GM23338 (cell line): ENCODE measurements around the gene ZNF549.

Source experiments
- CREB1 ChIP-seq: fragments of 250-450 bp; sonication (Bioruptor Pico); IDR thresholded peaks from 2 replicates; pipeline ENCODE4 v1.5.0; 2020; ENCODE audit warnings: low read depth, mild to moderate bottlenecking, moderate library complexity
- CTCF ChIP-seq, 2 experiments: fragments of 200-600 bp in 1 of 2; sonication (generic) in 1 of 2; conservative IDR thresholded peaks; 2 replicates each; pipeline versions ENCODE4 v1.5.1 to v1.6.1; 2016 to 2017; ENCODE audit warnings: antibody characterized with exemption in 2 of 2, low read depth in 2 of 2, mild to moderate bottlenecking in 2 of 2, moderate library complexity in 1 of 2
- ETS1 ChIP-seq: IDR thresholded peaks from 2 replicates; pipeline ENCODE4 v1.6.1; 2016; ENCODE audit warnings: antibody characterized with exemption
- EZH2phosphoT487 ChIP-seq: fragments of 200-600 bp; sonication (generic); IDR thresholded peaks from one replicate; pipeline ENCODE4 v1.8.1; 2018; ENCODE audit warnings: antibody characterized with exemption; ENCODE audit not compliant: unreplicated experiment
- NANOG ChIP-seq: IDR thresholded peaks from 2 replicates; pipeline ENCODE4 v1.6.1; 2016; ENCODE audit warnings: antibody characterized with exemption, borderline replicate concordance
- POLR2AphosphoS5 ChIP-seq: IDR thresholded peaks from 2 replicates; pipeline ENCODE4 v1.6.1; 2016; ENCODE audit warnings: antibody characterized with exemption, low read depth

- TF ChIP-seq CTCF (conservative IDR thresholded peaks at IDR 0.05; ENCODE audit: low read depth in 2 of 2) (peak in 1 of 2 experiments; percentile 41; a peak in 2 of 4 replicates), EZH2phosphoT487 (no peak), POLR2AphosphoS5 (peak; percentile 71), NANOG (no peak), ETS1 (peak; percentile 93), CREB1 (CRISPR knock-in tag) (peak; percentile 68)
Observed at GRCh38 chr19:57578487-57579205, 51.5 kb downstream of the ZNF549 start, which contains the start of gene ZNF416.
